Neural crest cell (in vitro differentiated cells): Measurements from ENCODE around the gene CAPRIN1. TPM values are rescaled to one million over a fixed set of nuclear protein-coding genes. Genes with fewer than 3 reads are reported as not detected.

Source experiments
- DNase-seq: peaks from one replicate; pipeline ENCODE4 v3.0.0; 2021; ENCODE audit warnings: low read depth, mixed read lengths, low spot score
- H3K27ac Mint-ChIP-seq: one replicate; pipeline ENCODE4 v1.8.0; 2021; ENCODE audit warnings: mild to moderate bottlenecking, mixed read lengths; ENCODE audit not compliant: unreplicated experiment
- H3K27me3 Mint-ChIP-seq: 2 replicates; pipeline ENCODE4 v1.8.0; 2021; ENCODE audit warnings: low read depth, mild to moderate bottlenecking, mixed read lengths
- H3K36me3 Mint-ChIP-seq: 2 replicates; pipeline ENCODE4 v1.8.0; 2021; ENCODE audit warnings: low read depth, mild to moderate bottlenecking, mixed read lengths
- H3K4me1 Mint-ChIP-seq: 2 replicates; pipeline ENCODE4 v1.8.0; 2021; ENCODE audit warnings: mixed read lengths
- H3K4me3 Mint-ChIP-seq: one replicate; pipeline ENCODE4 v1.8.0; 2021; ENCODE audit warnings: mild to moderate bottlenecking, mixed read lengths
- H3K9me3 Mint-ChIP-seq: 2 replicates; pipeline ENCODE4 v1.8.0; 2021; ENCODE audit warnings: mixed read lengths
- CTCF ChIP-seq: fragments of 200-600 bp; sonication (generic); conservative IDR thresholded peaks from 2 replicates; pipeline ENCODE4 v1.5.0; 2021; ENCODE audit warnings: antibody characterized with exemption, mild to moderate bottlenecking
- long read RNA-seq: library from polyadenylated mRNA; unstranded; transcript quantifications from one replicate; pipeline ENCODE4 v2.0.0, GENCODE V29; 2020
- total RNA-seq: library from RNA; stranded (reverse); gene quantifications from 2 replicates; pipeline ENCODE4 v1.2.1, GENCODE V29; 2021

The CAPRIN1 gene
- total RNA-seq = 383 and 396 TPM in 2 replicates
- long read RNA-seq, full-length matches to known transcripts = 288 of 395 reads
- long read RNA-seq, partial matches to known transcripts = 74 of 395 reads
- long read RNA-seq, other reads (novel, unspliced or antisense) = 33 of 395 reads

GRCh38 chr11:34051349-34052035 lies at the start of gene CAPRIN1:
Gene CAPRIN1 (plus strand): TSS chr11:34051731. CDS start chr11:34052421, 690 bp downstream.
- DNase-seq = peak; percentile 80
- peaks cover 13% of the 10 kb centered on the region for H3K36me3 Mint-ChIP-seq
- no peaks in the 10 kb centered on the region for H3K9me3 Mint-ChIP-seq
- peaks cover 35% of the 10 kb centered on the region for H3K4me1 Mint-ChIP-seq
- TF ChIP-seq CTCF = peak; percentile 29
- H3K27ac Mint-ChIP-seq = peak within 1 kb of the TSS; percentile 99
- H3K4me3 Mint-ChIP-seq = peak within 1 kb of the TSS; percentile 99
- no peaks in the 10 kb centered on the region for H3K27me3 Mint-ChIP-seq

GRCh38 chr11:34002420-34002819 lies 49.1 kb upstream of the CAPRIN1 start:
- no peaks in the 10 kb centered on the region for H3K36me3 Mint-ChIP-seq
- peaks cover 16% of the 10 kb centered on the region for H3K4me1 Mint-ChIP-seq
- no peak overlapping the region for H3K27ac Mint-ChIP-seq
- no peaks in the 10 kb centered on the region for H3K9me3 Mint-ChIP-seq
- no peak overlapping the region for H3K4me3 Mint-ChIP-seq
- H3K27me3 Mint-ChIP-seq = peaks cover 24% of the 10 kb centered on the region
- TF ChIP-seq CTCF = no peak
- no peak for DNase-seq

- H3K4me1 Mint-ChIP-seq = peaks cover 10% of the 10 kb centered on the region
- no peak overlapping the region for H3K4me3 Mint-ChIP-seq
- no peak for DNase-seq
- H3K9me3 Mint-ChIP-seq = no peaks in the 10 kb centered on the region
- H3K36me3 Mint-ChIP-seq = no peaks in the 10 kb centered on the region
- peaks cover 19% of the 10 kb centered on the region for H3K27me3 Mint-ChIP-seq
- H3K27ac Mint-ChIP-seq = no peak overlapping the region
- no peak for TF ChIP-seq CTCF
Measured at GRCh38 chr11:34004236-34004635, 47.3 kb upstream of the CAPRIN1 start.

- no peak for TF ChIP-seq CTCF
- Mint-ChIP-seq H3K27me3 (peaks cover 17% of the 10 kb centered on the region), H3K36me3 (no peaks in the 10 kb centered on the region), H3K4me3 (no peak overlapping the region), H3K4me1 (peaks cover 6% of the 10 kb centered on the region), H3K9me3 (no peaks in the 10 kb centered on the region), H3K27ac (no peak overlapping the region)
- DNase-seq = no peak
Measured at GRCh38 chr11:34006876-34007275, 44.7 kb upstream of the CAPRIN1 start.

- no peak for DNase-seq
- TF ChIP-seq CTCF = no peak
- no peaks in the 10 kb centered on the region for H3K36me3 Mint-ChIP-seq
- no peak overlapping the region for H3K27ac Mint-ChIP-seq
- no peak overlapping the region for H3K4me3 Mint-ChIP-seq
- H3K9me3 Mint-ChIP-seq = no peaks in the 10 kb centered on the region
- peaks cover 3% of the 10 kb centered on the region for H3K27me3 Mint-ChIP-seq
- no peaks in the 10 kb centered on the region for H3K4me1 Mint-ChIP-seq
Measured at GRCh38 chr11:34012734-34013133, 38.8 kb upstream of the CAPRIN1 start.
